ENCODE data around the gene PARD3. TPM values are rescaled to one million over a fixed set of nuclear protein-coding genes. Genes with fewer than 3 reads are reported as not detected.

The PARD3 gene
- total RNA-seq, 2 experiments from 2014 or later = 0.29 to 0.94 TPM

DNA sequence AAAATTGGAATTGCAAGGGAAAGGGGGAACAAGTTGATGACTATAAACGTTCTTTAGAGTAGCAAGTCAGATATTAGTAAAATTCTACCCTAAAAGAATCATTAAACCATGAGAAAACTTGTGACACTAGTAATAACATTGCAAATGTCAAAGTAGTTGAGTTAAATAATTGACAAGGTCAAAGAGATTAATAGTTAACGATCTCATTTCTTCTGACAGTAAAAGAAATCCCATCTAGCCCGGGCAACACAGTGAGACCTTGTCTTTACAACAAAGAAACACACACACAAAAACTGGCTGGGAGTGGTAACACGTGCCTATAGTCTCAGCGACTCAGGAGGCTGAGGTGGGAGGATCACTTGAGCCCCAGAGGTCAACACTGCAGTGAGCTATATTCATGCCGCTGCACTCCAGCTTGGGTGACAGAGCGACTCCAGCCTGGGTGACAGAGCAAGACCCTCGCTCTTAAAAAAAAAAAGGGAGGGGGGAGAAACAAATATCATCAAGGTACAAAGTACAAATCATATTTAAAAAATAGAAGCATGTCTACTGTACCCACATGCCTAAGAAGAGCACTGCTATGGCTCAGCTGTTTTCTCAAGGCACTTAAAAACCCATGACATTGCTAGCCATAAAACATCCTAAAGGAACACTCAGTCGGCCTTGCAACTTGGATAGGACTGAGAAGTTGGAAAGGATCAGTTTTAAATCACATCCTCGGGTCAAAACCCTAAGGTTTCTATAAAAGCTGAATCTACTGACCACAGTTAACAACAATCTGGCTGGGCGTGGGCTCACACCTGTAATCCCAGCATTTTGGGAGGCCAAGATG is 401.1 kb downstream of the PARD3 start:
- CTCF ChIA-PET = no interaction called here
- DNase-seq = no peak
- no peak for ATAC-seq
- H3K27ac Mint-ChIP-seq = no peak overlapping the region
- no peak overlapping the region for H3K4me3 Mint-ChIP-seq
- no peaks in the 10 kb centered on the region for H3K36me3 Mint-ChIP-seq
- no peaks in the 10 kb centered on the region for H3K9me3 Mint-ChIP-seq (ENCODE audit: low read depth)
- H3K27me3 Mint-ChIP-seq = no peaks in the 10 kb centered on the region
- H3K4me1 Mint-ChIP-seq = no peaks in the 10 kb centered on the region

DNA sequence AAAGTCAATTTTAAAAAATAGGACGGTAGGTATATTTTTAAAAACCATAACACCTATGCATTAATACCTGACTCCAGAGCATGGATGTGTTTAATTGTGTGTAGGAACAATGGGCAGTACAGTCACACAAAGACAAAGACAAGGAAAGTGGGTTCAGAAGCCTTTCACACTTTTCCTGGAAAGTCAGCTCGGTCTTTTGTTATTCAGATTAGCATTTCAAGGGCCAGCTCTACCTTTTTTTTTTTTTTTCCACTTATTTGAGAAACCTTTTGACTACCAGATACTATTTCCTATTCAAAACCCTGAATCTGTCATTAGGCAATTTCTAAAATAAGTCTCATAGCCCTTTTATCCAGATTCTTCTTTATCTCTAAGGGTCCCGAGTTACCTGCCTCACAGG is 401.9 kb downstream of the PARD3 start:
- no peak for ATAC-seq
- no peaks in the 10 kb centered on the region for H3K9me3 Mint-ChIP-seq (ENCODE audit: low read depth)
- H3K4me1 Mint-ChIP-seq = no peaks in the 10 kb centered on the region

DNA sequence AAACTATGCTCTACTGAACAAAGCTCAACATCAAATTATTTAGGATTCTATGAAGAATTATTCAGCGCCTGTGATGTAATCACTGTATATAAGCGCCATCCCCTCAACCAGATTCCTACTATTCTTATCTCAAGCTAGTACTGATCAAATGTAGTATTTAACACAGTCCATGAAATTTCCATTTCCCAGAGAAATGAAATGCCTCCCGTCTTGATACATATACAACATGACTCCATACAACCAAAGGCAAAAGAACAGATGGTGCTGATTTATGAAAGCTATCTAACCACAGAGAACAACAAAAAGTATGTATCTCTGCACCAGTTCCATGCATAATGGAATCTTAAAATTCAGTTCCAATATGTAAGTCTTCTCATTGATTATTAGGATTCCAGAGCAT is 406.1 kb downstream of the PARD3 start:
- CTCF ChIA-PET = no interaction called here

More for the DNA sequence above, 401.9 kb downstream of the PARD3 start:
- H3K27ac Mint-ChIP-seq = no peak overlapping the region
- no peak overlapping the region for H3K4me3 Mint-ChIP-seq
- H3K27me3 Mint-ChIP-seq = no peaks in the 10 kb centered on the region
- no peak for DNase-seq
- CTCF ChIA-PET = no interaction called here
- no peaks in the 10 kb centered on the region for H3K36me3 Mint-ChIP-seq

GRCh38 chr10:34408381-34408780 is 406.7 kb downstream of the PARD3 start:
- H3K4me1 Mint-ChIP-seq = no peaks in the 10 kb centered on the region
- H3K27me3 Mint-ChIP-seq = no peaks in the 10 kb centered on the region
- DNase-seq (no peak), ATAC-seq (no peak)
- H3K27ac Mint-ChIP-seq = no peak overlapping the region
- no peaks in the 10 kb centered on the region for H3K9me3 Mint-ChIP-seq (ENCODE audit: low read depth)
- CTCF ChIA-PET = no interaction called here
- H3K4me3 Mint-ChIP-seq = no peak overlapping the region
- H3K36me3 Mint-ChIP-seq = no peaks in the 10 kb centered on the region

More for the DNA sequence above, 406.1 kb downstream of the PARD3 start:
- H3K4me1 Mint-ChIP-seq = no peaks in the 10 kb centered on the region
- no peaks in the 10 kb centered on the region for H3K36me3 Mint-ChIP-seq
- no peaks in the 10 kb centered on the region for H3K9me3 Mint-ChIP-seq (ENCODE audit: low read depth)
- H3K4me3 Mint-ChIP-seq = no peak overlapping the region
- no peaks in the 10 kb centered on the region for H3K27me3 Mint-ChIP-seq
- H3K27ac Mint-ChIP-seq = no peak overlapping the region
- DNase-seq (no peak), ATAC-seq (no peak)

GRCh38 chr10:34407324-34407805 is 407.7 kb downstream of the PARD3 start:
- no peak for ATAC-seq
- CTCF ChIA-PET = no interaction called here
- no peak for DNase-seq
- H3K4me1 Mint-ChIP-seq = no peaks in the 10 kb centered on the region
- no peaks in the 10 kb centered on the region for H3K9me3 Mint-ChIP-seq (ENCODE audit: low read depth)
- H3K4me3 Mint-ChIP-seq = no peak overlapping the region
- no peaks in the 10 kb centered on the region for H3K27me3 Mint-ChIP-seq
- H3K36me3 Mint-ChIP-seq = no peaks in the 10 kb centered on the region
- no peak overlapping the region for H3K27ac Mint-ChIP-seq

GRCh38 chr10:34406463-34407323 is 408.4 kb downstream of the PARD3 start:
- H3K4me1 Mint-ChIP-seq = no peaks in the 10 kb centered on the region
- no peak overlapping the region for H3K27ac Mint-ChIP-seq
- CTCF ChIA-PET = no interaction called here
- H3K36me3 Mint-ChIP-seq = no peaks in the 10 kb centered on the region
- no peak for ATAC-seq
- H3K27me3 Mint-ChIP-seq = no peaks in the 10 kb centered on the region
- H3K9me3 Mint-ChIP-seq (ENCODE audit: low read depth) = no peaks in the 10 kb centered on the region
- DNase-seq = no peak
- H3K4me3 Mint-ChIP-seq = no peak overlapping the region

DNA sequence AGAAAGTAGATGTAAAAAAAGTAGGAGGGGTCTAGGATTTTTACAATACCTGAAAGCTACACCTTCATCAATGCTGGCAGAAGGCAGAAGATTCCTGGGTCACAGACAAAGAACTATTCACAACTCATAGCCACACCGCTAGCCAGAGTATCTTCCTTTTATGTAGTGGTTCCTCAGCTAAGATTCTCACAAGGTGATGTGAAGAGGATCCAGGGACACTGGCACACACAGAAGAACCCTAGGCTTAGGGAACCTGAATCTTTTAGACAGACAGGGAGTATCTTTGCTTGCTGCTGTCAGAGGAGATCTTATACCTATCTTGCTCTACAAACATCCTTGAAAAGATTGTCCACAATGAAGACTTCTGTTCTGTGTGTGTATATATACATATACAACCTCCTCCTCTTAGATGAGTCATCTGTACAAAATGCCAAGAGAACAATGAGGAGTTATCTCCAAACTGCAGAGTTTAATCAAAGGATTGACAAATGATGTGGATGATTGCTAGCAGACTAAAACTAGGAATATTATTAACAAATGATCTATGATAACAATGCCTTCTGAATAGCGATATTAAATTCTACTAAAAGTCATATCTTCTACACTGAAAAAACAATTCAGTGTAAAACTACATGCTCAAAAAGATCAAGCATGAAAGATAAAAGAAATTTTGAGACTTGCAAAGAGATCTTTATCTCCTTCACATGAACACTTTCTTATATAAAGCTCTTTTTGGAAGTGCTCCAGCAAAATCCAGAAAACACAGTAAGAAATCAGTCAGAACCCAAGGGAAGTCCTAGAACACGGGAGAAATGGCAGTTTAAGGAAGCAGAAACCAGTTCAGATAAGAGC is 409.3 kb downstream of the PARD3 start:
- CTCF ChIA-PET = no interaction called here
- H3K36me3 Mint-ChIP-seq = no peaks in the 10 kb centered on the region
- no peak for ATAC-seq
- DNase-seq = no peak
- H3K27ac Mint-ChIP-seq = no peak overlapping the region
- no peaks in the 10 kb centered on the region for H3K27me3 Mint-ChIP-seq
- no peaks in the 10 kb centered on the region for H3K9me3 Mint-ChIP-seq (ENCODE audit: low read depth)
- no peaks in the 10 kb centered on the region for H3K4me1 Mint-ChIP-seq
- no peak overlapping the region for H3K4me3 Mint-ChIP-seq

- CTCF ChIA-PET = no interaction called here
- Mint-ChIP-seq H3K27me3 (no peaks in the 10 kb centered on the region), H3K4me3 (no peak overlapping the region), H3K9me3 (ENCODE audit: low read depth) (no peaks in the 10 kb centered on the region), H3K27ac (no peak overlapping the region), H3K36me3 (no peaks in the 10 kb centered on the region), H3K4me1 (no peaks in the 10 kb centered on the region)
- ATAC-seq (no peak), DNase-seq (no peak)
These were observed 411.6 kb downstream of the PARD3 start for GRCh38 chr10:34403512-34403911.

DNA sequence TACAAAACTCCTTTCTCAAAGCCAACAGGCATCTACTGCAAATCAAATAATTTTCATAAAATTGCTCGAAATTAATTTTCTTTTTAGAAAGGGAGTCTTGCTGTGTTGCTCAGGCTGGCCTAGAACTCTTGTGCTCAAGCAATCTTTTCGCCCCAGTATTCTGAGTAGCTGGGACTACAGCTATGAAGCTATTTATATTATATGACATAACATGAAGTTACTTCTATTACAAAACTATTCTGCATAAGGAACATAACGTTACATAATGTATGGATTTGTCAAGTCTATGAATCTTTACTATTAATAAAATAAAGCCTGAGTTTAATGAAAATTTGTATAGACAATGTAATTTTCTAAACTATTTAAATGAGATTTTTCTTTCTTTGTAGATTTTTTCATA is 415.0 kb downstream of the PARD3 start:
- Mint-ChIP-seq H3K27ac (no peak overlapping the region), H3K9me3 (ENCODE audit: low read depth) (no peaks in the 10 kb centered on the region), H3K27me3 (no peaks in the 10 kb centered on the region), H3K4me1 (no peaks in the 10 kb centered on the region), H3K36me3 (no peaks in the 10 kb centered on the region), H3K4me3 (no peak overlapping the region)
- no peak for DNase-seq
- CTCF ChIA-PET = no interaction called here
- no peak for ATAC-seq

DNA sequence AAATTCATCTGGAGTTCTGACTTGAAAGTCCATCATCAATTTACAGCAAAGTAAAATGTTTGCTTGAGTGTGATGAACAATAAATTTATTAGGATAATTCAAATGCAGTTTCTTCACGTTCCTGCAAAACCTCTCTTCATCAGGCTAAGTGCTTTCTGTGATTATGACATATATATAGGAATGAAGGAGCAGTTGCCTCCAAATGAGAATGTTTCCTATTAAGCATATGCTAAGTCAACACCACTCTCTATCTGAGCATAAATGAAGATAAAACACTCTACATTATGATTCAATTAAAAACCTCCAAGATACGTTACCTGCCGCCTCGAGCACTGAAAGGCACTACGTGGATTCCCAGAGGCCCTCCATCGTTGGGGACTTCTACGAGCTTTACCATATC is 416.1 kb downstream of the PARD3 start:
- Mint-ChIP-seq H3K27ac (no peak overlapping the region), H3K4me3 (no peak overlapping the region), H3K9me3 (ENCODE audit: low read depth) (no peaks in the 10 kb centered on the region), H3K27me3 (no peaks in the 10 kb centered on the region), H3K4me1 (no peaks in the 10 kb centered on the region), H3K36me3 (no peaks in the 10 kb centered on the region)
- no peak for ATAC-seq
- CTCF ChIA-PET = no interaction called here
- no peak for DNase-seq

GRCh38 chr10:34397324-34397723 is 417.8 kb downstream of the PARD3 start:
- ATAC-seq (no peak), DNase-seq (no peak)
- Mint-ChIP-seq H3K27me3 (no peaks in the 10 kb centered on the region), H3K9me3 (ENCODE audit: low read depth) (no peaks in the 10 kb centered on the region), H3K36me3 (no peaks in the 10 kb centered on the region), H3K27ac (no peak overlapping the region), H3K4me1 (no peaks in the 10 kb centered on the region), H3K4me3 (no peak overlapping the region)
- CTCF ChIA-PET = no interaction called here

DNA sequence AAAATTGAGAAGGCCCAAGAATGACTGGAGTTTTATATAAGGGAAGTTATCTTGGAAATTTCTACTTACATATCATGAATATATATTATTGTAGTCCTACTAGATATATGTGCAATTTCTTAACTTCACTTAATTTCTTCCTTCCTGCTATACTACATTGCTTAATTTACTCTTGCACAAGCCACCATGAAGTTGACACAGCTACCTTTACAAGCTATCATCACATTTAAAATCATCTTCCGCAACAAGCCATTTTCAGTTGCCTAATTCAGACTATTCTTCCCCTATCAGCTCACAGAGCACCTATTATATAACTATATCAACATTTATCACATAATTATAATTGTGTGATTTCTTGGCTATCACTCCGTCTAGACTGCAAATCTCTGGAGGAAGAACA is 418.4 kb downstream of the PARD3 start:
- H3K4me1 Mint-ChIP-seq = no peaks in the 10 kb centered on the region
- ATAC-seq (no peak), DNase-seq (no peak)

DNA sequence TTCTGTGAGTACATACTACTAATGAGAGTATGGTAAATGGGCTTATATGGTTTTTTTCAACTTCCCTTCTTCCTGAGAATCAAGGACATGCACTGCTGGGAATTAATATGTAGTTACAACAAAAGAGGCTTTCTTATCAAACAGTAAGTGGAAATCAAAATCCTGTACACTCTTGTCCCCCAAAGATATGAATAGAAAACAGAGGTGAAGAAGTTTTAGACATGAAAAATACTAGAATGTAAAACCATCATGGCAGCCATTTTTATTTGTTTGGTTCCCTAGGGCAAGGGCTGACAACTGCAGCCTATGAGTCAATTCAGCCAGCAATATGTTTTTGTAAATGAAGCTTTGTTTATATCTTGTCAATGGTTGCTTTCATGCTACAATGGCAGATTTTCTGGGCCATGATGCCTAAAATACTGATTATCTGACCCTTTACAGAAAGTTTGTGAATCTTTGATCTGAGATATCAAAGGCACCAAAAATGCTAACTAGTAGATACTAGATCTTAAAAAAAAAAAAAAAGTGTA is 422.4 kb downstream of the PARD3 start:
- H3K36me3 Mint-ChIP-seq = no peaks in the 10 kb centered on the region

More for the DNA sequence above, 418.4 kb downstream of the PARD3 start:
- Mint-ChIP-seq H3K27ac (no peak overlapping the region), H3K9me3 (ENCODE audit: low read depth) (no peaks in the 10 kb centered on the region), H3K36me3 (no peaks in the 10 kb centered on the region), H3K27me3 (no peaks in the 10 kb centered on the region), H3K4me3 (no peak overlapping the region)
- CTCF ChIA-PET = no interaction called here

More for the DNA sequence above, 422.4 kb downstream of the PARD3 start:
- ATAC-seq (no peak), DNase-seq (no peak)
- H3K9me3 Mint-ChIP-seq (ENCODE audit: low read depth) = no peaks in the 10 kb centered on the region
- H3K4me1 Mint-ChIP-seq = no peaks in the 10 kb centered on the region
- CTCF ChIA-PET = no interaction called here
- no peak overlapping the region for H3K27ac Mint-ChIP-seq
- no peak overlapping the region for H3K4me3 Mint-ChIP-seq
- H3K27me3 Mint-ChIP-seq = no peaks in the 10 kb centered on the region

Data from activated CD8-positive, alpha-beta memory T cell treated with anti-CD3 and anti-CD28 coated beads, Interleukin-2, amount 10 ng/mL, durations not matched to agents 7 days and 5 days (primary cell).